ENCODE results near the gene WFDC10A.
"Not testable (repeated sequence)": the region's sequence is repeated elsewhere in the genome, so short reads cannot be mapped to it uniquely, and the experiment has no call there.

WFDC10A gene

GRCh38 chr20:45646875-45647274 is 17.3 kb downstream of the WFDC10A start:
- no peak for DNase-seq (ENCODE audit: low spot score)
- in situ Hi-C loops (cut with MboI; ENCODE audit: low pct_unique_long_range_greater_than_20kb, low sequenced_read_pairs, unreplicated experiment), result no loop called here
- no peak for TF ChIP-seq CTCF (IDR thresholded peaks at IDR 0.05; ENCODE audit: extremely low read depth, insufficient read depth, missing control alignments)

- in situ Hi-C loops (cut with MboI; ENCODE audit: low pct_unique_long_range_greater_than_20kb, low sequenced_read_pairs, unreplicated experiment), result no loop called here
- DNase-seq (ENCODE audit: low spot score), result no peak
- TF ChIP-seq CTCF (IDR thresholded peaks at IDR 0.05; ENCODE audit: extremely low read depth, insufficient read depth, missing control alignments), result no peak
Observed at GRCh38 chr20:45647441-45648050, 18.0 kb downstream of the WFDC10A start.

DNA sequence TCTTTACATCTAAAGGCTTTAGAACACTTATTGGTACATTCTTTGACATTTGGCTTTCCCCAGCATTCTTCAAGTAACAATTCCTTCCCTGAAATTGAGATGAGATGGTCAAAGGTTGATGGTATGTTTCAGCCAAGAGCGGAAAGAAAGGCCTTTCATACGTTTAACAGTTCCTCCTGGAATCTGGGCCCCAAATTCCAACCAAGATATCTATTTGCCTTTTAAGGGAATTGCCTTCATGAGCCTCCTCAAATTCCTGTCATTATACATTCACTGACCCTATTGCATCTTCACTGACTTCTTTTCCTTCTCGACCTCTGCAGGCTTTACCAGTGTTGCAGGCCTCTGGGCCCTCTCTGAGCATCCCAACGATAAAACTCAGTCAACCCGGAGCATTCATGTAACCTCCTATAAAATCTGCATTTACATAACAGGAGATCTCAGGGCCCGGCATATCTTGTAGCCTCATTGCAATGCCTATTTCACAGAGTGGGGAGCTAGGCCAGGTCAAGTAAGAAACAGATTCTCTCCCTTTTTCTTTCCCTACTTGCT is 19.8 kb downstream of the WFDC10A start:
- in situ Hi-C loops (cut with MboI; ENCODE audit: low pct_unique_long_range_greater_than_20kb, low sequenced_read_pairs, unreplicated experiment), result no loop called here
- DNase-seq (ENCODE audit: low spot score), result no peak
- no peak for TF ChIP-seq CTCF (IDR thresholded peaks at IDR 0.05; ENCODE audit: extremely low read depth, insufficient read depth, missing control alignments)

- in situ Hi-C loops (cut with MboI; ENCODE audit: low pct_unique_long_range_greater_than_20kb, low sequenced_read_pairs, unreplicated experiment); DNase-seq (ENCODE audit: low spot score): not testable (repeated sequence)
Observed at GRCh38 chr20:45651726-45652125, 22.2 kb downstream of the WFDC10A start.

DNA sequence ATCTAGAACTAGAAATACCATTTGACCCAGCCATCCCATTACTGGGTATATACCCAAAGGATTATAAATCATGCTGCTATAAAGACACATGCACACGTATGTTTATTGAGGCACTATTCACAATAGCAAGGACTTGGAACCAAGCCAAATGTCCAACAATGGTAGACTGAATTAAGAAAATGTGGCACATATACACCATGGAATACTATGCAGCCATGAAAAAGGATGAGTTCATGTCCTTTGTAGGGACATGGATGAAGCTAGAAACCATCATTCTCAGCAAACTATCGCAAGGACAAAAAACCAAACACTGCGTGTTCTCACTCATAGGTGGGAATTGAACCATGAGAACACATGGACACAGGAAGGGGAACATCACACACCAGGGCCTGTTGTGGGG is 27.5 kb downstream of the WFDC10A start:
- in situ Hi-C loops (cut with MboI; ENCODE audit: low pct_unique_long_range_greater_than_20kb, low sequenced_read_pairs, unreplicated experiment); DNase-seq (ENCODE audit: low spot score): not testable (repeated sequence)

DNA sequence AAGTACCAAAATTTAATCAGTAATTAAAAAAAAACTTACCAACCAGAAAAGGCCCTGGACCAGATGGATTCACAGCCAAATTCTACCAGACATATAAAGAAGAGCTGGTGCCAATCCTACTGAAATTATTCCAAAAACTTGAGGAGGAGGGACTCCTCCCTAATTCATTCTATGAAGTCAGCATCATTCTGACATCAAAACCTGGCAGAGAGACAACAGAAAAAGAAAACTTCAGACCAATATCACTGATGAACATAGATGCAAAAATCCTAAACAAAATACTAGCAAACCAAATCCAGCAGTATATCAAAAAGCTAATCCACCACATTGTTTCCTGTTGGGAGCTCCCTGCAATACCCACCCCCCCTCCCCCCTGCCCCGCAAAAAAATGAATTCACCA is 40.6 kb downstream of the WFDC10A start, which contains the start of gene WFDC11:
WFDC11 (minus strand) TSS at position 101 of the 400 bp plus-strand sequence. CDS start 19,639 bp downstream, outside the sequence.
- no peak for DNase-seq (ENCODE audit: low spot score)
- TF ChIP-seq CTCF (IDR thresholded peaks at IDR 0.05; ENCODE audit: extremely low read depth, insufficient read depth, missing control alignments), result no peak
- in situ Hi-C loops (cut with MboI; ENCODE audit: low pct_unique_long_range_greater_than_20kb, low sequenced_read_pairs, unreplicated experiment), result no loop called here

- in situ Hi-C loops (cut with MboI; ENCODE audit: low pct_unique_long_range_greater_than_20kb, low sequenced_read_pairs, unreplicated experiment), result no loop called here
- TF ChIP-seq CTCF (IDR thresholded peaks at IDR 0.05; ENCODE audit: extremely low read depth, insufficient read depth, missing control alignments), result no peak
- DNase-seq (ENCODE audit: low spot score), result no peak
Observed at GRCh38 chr20:45672765-45673164, 43.2 kb downstream of the WFDC10A start.
